KMS-11 (cell line): ENCODE measurements around the gene ATP1A3.

ENCODE experiments used
- H2AFZ ChIP-seq: fragments of 200-600 bp; sonication (generic); 2 replicates; pipeline ENCODE4 v1.6.1; 2016; ENCODE audit warnings: antibody characterized with exemption, mixed run types, low read depth
- H3K27ac ChIP-seq: fragments of 200-600 bp; sonication (generic); 2 replicates; pipeline ENCODE4 v1.6.1; 2016; ENCODE audit warnings: mild to moderate bottlenecking, mixed run types
- H3K27me3 ChIP-seq: fragments of 200-600 bp; sonication (generic); 2 replicates; pipeline ENCODE4 v1.6.1; 2017; ENCODE audit warnings: mild to moderate bottlenecking, low read depth, mixed run types, moderate library complexity; ENCODE audit not compliant: insufficient read depth
- H3K36me3 ChIP-seq: fragments of 200-600 bp; sonication (generic); 2 replicates; pipeline ENCODE4 v1.6.1; 2017; ENCODE audit warnings: mild to moderate bottlenecking, mixed run types; ENCODE audit not compliant: insufficient read depth
- H3K4me1 ChIP-seq: fragments of 200-600 bp; sonication (generic); 2 replicates; pipeline ENCODE4 v1.6.1; 2016; ENCODE audit warnings: mild to moderate bottlenecking, low read depth, mixed run types; ENCODE audit not compliant: poor library complexity, severe bottlenecking
- H3K4me2 ChIP-seq: fragments of 200-600 bp; sonication (generic); 2 replicates; pipeline ENCODE4 v1.7.0; 2016; ENCODE audit warnings: mild to moderate bottlenecking, mixed run types
- H3K4me3 ChIP-seq: fragments of 200-600 bp; sonication (generic); IDR thresholded peaks from 2 replicates; pipeline ENCODE4 v1.6.1; 2017; ENCODE audit warnings: low read depth, low read length, mixed read lengths; ENCODE audit not compliant: insufficient read depth
- H3K79me2 ChIP-seq: fragments of 200-600 bp; sonication (generic); 2 replicates; pipeline ENCODE4 v1.6.1; 2016; ENCODE audit warnings: low read depth, mixed run types; ENCODE audit not compliant: insufficient read depth
- H3K9ac ChIP-seq: fragments of 200-600 bp; sonication (generic); 2 replicates; pipeline ENCODE4 v1.6.1; 2016; ENCODE audit warnings: mild to moderate bottlenecking, mixed run types
- H4K20me1 ChIP-seq: fragments of 200-600 bp; sonication (generic); 2 replicates; pipeline ENCODE4 v1.6.1; 2016; ENCODE audit warnings: mild to moderate bottlenecking, mixed run types; ENCODE audit not compliant: insufficient read depth
- TF ChIP-seq, protein P1 (sequence below): fragments of 200-600 bp; sonication (generic); conservative IDR thresholded peaks from 2 replicates; pipeline ENCODE4 v1.6.1; 2017; ENCODE audit warnings: low read depth, mild to moderate bottlenecking, antibody characterized with exemption, low read length, moderate library complexity, mixed read lengths

ATP1A3 gene

DNA sequence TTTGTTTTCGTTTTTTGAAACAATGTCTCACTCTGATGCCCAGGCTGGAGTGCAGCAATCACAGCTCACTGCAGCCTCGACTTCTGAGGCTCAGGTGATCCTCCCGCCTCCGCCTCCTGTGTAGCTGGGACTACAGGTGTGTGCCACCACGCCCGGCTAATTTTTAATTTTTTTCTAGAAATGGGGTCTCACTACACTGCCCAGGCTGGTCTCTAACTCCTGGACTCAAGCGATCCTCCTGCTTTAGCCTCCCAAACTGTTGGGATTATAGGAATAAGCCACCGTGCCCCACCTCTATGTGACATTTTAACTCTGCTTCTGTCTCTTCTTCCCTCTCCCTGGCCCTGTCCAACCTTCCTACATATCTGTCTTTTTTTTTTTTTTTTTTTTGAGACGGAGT, 5.1 kb downstream of the ATP1A3 start:
- Histone ChIP-seq H2AFZ (no peak overlapping the region), H4K20me1 (no peaks in the 10 kb centered on the region), H3K27me3 (peaks cover 64% of the 10 kb centered on the region; the same call in 1 of the 2 replicates), H3K79me2 (no peaks in the 10 kb centered on the region), H3K36me3 (no peaks in the 10 kb centered on the region), H3K4me1 (no peaks in the 10 kb centered on the region), H3K27ac (no peak overlapping the region), H3K9ac (no peak overlapping the region), H3K4me2 (no peak overlapping the region), H3K4me3 (no peak overlapping the region)
- TF ChIP-seq, protein P1, sequence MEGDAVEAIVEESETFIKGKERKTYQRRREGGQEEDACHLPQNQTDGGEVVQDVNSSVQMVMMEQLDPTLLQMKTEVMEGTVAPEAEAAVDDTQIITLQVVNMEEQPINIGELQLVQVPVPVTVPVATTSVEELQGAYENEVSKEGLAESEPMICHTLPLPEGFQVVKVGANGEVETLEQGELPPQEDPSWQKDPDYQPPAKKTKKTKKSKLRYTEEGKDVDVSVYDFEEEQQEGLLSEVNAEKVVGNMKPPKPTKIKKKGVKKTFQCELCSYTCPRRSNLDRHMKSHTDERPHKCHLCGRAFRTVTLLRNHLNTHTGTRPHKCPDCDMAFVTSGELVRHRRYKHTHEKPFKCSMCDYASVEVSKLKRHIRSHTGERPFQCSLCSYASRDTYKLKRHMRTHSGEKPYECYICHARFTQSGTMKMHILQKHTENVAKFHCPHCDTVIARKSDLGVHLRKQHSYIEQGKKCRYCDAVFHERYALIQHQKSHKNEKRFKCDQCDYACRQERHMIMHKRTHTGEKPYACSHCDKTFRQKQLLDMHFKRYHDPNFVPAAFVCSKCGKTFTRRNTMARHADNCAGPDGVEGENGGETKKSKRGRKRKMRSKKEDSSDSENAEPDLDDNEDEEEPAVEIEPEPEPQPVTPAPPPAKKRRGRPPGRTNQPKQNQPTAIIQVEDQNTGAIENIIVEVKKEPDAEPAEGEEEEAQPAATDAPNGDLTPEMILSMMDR, result no peak

DNA sequence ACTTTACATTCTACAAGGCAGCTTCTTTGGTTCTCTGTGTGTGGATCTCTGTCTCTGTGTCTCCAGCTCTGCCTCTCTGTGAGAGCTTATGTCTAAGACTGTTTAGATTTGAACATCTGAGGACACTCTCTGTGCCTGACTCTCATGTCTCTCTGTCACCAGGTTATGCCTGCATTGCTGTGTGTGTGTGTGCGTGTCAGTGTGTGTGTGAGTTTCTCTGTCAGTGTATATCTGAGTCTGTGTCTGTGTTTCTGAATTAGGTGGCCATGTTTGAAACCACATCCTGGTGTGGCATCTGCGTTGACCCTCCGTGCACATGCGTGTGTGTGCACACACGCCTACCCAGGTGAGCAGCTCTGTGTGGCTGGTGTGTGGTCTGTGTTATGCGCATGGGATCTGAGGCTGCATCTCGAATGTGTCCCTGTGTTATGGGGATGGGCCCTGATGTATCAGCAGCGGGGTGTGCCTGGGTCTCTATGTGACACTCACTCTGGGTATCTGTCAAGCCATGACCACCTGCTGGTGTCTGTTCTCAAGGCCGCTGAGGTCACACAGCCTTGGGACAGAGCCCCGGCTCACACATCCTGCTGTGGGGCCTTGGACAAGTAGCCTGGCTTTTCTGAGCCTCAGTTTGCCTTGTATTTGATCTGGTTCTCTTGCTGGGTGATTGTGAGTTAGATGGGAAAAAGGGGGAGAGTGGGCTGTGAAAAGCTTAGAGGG, 6.7 kb downstream of the ATP1A3 start:
- Histone ChIP-seq H2AFZ (no peak overlapping the region), H3K4me3 (no peak overlapping the region)
- TF ChIP-seq, protein P1, result no peak

DNA sequence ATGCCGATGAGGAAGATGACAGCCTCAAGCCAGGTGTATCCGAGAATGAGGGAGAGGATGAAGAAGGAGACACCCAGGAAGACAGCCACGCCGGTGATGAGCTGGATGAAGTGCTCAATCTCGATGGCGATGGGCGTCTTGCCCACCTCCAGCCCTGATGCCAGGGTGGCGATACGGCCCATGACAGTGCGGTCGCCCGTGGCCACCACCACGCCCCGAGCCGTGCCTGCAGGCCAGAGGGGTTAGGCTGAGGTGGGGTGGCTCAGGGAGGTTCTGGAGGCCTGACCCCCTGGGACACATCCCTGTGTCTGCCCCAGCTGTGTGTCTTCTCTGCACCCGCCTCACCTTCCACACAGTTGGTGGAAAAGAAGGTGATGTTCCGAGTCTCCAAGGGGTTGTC, 9.1 kb downstream of the ATP1A3 start:
- no peak overlapping the region for H3K9ac ChIP-seq
- H3K4me1 ChIP-seq, result no peaks in the 10 kb centered on the region
- H3K79me2 ChIP-seq, result no peaks in the 10 kb centered on the region
- no peak overlapping the region for H2AFZ ChIP-seq
- TF ChIP-seq, protein P1, result no peak
- no peak overlapping the region for H3K4me3 ChIP-seq
- peaks cover 79% of the 10 kb centered on the region for H3K27me3 ChIP-seq
- H3K27ac ChIP-seq, result no peak overlapping the region
- H3K36me3 ChIP-seq, result no peaks in the 10 kb centered on the region
- no peaks in the 10 kb centered on the region for H4K20me1 ChIP-seq
- no peak overlapping the region for H3K4me2 ChIP-seq

More for the DNA sequence above, 6.7 kb downstream of the ATP1A3 start:
- H3K9ac ChIP-seq, result no peak overlapping the region
- no peak overlapping the region for H3K4me2 ChIP-seq
- no peak overlapping the region for H3K27ac ChIP-seq
- H3K79me2 ChIP-seq, result no peaks in the 10 kb centered on the region
- H4K20me1 ChIP-seq, result no peaks in the 10 kb centered on the region
- H3K4me1 ChIP-seq, result no peaks in the 10 kb centered on the region
- H3K27me3 ChIP-seq, result peaks cover 68% of the 10 kb centered on the region
- no peaks in the 10 kb centered on the region for H3K36me3 ChIP-seq

GRCh38 chr19:41981724-41982123, 12.3 kb downstream of the ATP1A3 start:
- H3K9ac ChIP-seq, result no peak overlapping the region
- TF ChIP-seq, protein P1, result no peak
- no peak overlapping the region for H3K4me2 ChIP-seq
- peaks cover 88% of the 10 kb centered on the region for H3K27me3 ChIP-seq
- no peaks in the 10 kb centered on the region for H3K79me2 ChIP-seq
- no peaks in the 10 kb centered on the region for H3K4me1 ChIP-seq
- no peak overlapping the region for H2AFZ ChIP-seq
- no peaks in the 10 kb centered on the region for H4K20me1 ChIP-seq
- no peaks in the 10 kb centered on the region for H3K36me3 ChIP-seq
- H3K4me3 ChIP-seq, result no peak overlapping the region
- no peak overlapping the region for H3K27ac ChIP-seq
